Sigmoid colon (tissue), 7 donors: Measurements from ENCODE around the gene SKAP1. TPM values are rescaled to one million over a fixed set of nuclear protein-coding genes. Genes with fewer than 3 reads are reported as not detected.
A peak's percentile ranks its signal among the peaks of the same experiment; 100 is the strongest.
"Not testable (repeated sequence)": the region's sequence is repeated elsewhere in the genome, so short reads cannot be mapped to it uniquely, and the experiment has no call there.

Experiments used
- DNase-seq: peaks from one replicate; pipeline ENCODE4 v3.0.0-alpha.2; 2019
- H3K27ac ChIP-seq, 4 donors: fragments of 200-600 bp; sonication (generic); one replicate each; pipeline ENCODE4 v1.5.1; 2016 to 2019; ENCODE audit warnings: mild to moderate bottlenecking in 1 of 4
- H3K27me3 ChIP-seq, 3 donors: fragments of 200-600 bp; sonication (generic); one replicate each; pipeline ENCODE4 v1.5.1; 2019; ENCODE audit warnings: mild to moderate bottlenecking in 1 of 3
- H3K36me3 ChIP-seq, 4 donors: fragments of 200-600 bp; sonication (generic); one replicate each; pipeline ENCODE4 v1.5.1; 2016 to 2019
- H3K4me1 ChIP-seq, 4 donors: fragments of 200-600 bp; sonication (generic); one replicate each; pipeline ENCODE4 v1.5.1; 2017 to 2019
- H3K4me3 ChIP-seq, 4 donors: fragments of 200-600 bp; sonication (generic); one replicate each; pipeline ENCODE4 v1.5.1; 2017 to 2019; ENCODE audit warnings: mild to moderate bottlenecking in 2 of 4, moderate library complexity in 1 of 4
- H3K9me3 ChIP-seq, 4 donors: fragments of 200-600 bp in 3 of 4; sonication (generic) in 3 of 4; one replicate each; pipeline versions ENCODE4 v1.5.1 to v1.6.1; 2013 to 2019
- EP300 ChIP-seq, 4 donors: sonication (generic); formaldehyde crosslinking; IDR thresholded peaks; one replicate each; pipeline ENCODE4 v1.6.1; 2017; ENCODE audit warnings: antibody characterized with exemption in 4 of 4
- POLR2A ChIP-seq, 2 donors: fragments of 450-650 bp; IDR thresholded peaks; one replicate each; pipeline ENCODE4 v1.6.1; 2016; ENCODE audit warnings: antibody characterized with exemption in 2 of 2, mild to moderate bottlenecking in 2 of 2, moderate library complexity in 2 of 2
- POLR2AphosphoS5 ChIP-seq, 4 donors: sonication (generic); formaldehyde crosslinking; IDR thresholded peaks; one replicate each; pipeline ENCODE4 v1.6.1; 2017; ENCODE audit warnings: antibody characterized with exemption in 4 of 4
- WGBS, 2 donors: extraction: QIAGEN DNeasy Blood & Tissue Kit; methylation state at CpG; one replicate each; pipeline ENCODE4 v1.1.7; 2013; 5-methylcytosine and 5-hydroxymethylcytosine counted together
- intact Hi-C: fragments of 100-400 bp; cut with DNase I; formaldehyde crosslinking; loops from one replicate; pipeline ENCODE4 v1.15.1; 2023
- polyA plus RNA-seq, 3 donors: library from polyadenylated mRNA; stranded (reverse); fragments of 200-250 nt; gene quantifications; one replicate each; pipeline ENCODE4 v1.2.3, GENCODE V29; 2013
- total RNA-seq, 4 donors: library from RNA; depleted of rRNA; stranded (reverse); fragments of >200 nt; gene quantifications; one replicate each; pipeline ENCODE4 v1.1.0, GENCODE V29; 2016
- TF ChIP-seq, protein P1 (sequence below), 4 experiments: fragments of 450-650 bp in 3 of 4; fragments of 200-600 bp in 1 of 4; IDR thresholded peaks; one replicate each; pipeline ENCODE4 v1.5.1; 2016 to 2019; ENCODE audit warnings: antibody characterized with exemption in 4 of 4, mild to moderate bottlenecking in 3 of 4, moderate library complexity in 2 of 4
- donor health status: healthy with polysubstance abuse.
- donor health status: Bipolar disorder and iron deficiency.
- donor health status: healthy.

The SKAP1 gene
- total and polyA plus RNA-seq, 7 donors = 0.36 to 10.3 (median 1.4) TPM; not detected in 1

GRCh38 chr17:48246612-48247011 is 183.4 kb downstream of the SKAP1 start:
- no peak for DNase-seq
- TF ChIP-seq EP300 (IDR thresholded peaks at IDR 0.05) = no peak
- no peak for TF ChIP-seq POLR2AphosphoS5 (IDR thresholded peaks at IDR 0.05)
- TF ChIP-seq, protein P1, sequence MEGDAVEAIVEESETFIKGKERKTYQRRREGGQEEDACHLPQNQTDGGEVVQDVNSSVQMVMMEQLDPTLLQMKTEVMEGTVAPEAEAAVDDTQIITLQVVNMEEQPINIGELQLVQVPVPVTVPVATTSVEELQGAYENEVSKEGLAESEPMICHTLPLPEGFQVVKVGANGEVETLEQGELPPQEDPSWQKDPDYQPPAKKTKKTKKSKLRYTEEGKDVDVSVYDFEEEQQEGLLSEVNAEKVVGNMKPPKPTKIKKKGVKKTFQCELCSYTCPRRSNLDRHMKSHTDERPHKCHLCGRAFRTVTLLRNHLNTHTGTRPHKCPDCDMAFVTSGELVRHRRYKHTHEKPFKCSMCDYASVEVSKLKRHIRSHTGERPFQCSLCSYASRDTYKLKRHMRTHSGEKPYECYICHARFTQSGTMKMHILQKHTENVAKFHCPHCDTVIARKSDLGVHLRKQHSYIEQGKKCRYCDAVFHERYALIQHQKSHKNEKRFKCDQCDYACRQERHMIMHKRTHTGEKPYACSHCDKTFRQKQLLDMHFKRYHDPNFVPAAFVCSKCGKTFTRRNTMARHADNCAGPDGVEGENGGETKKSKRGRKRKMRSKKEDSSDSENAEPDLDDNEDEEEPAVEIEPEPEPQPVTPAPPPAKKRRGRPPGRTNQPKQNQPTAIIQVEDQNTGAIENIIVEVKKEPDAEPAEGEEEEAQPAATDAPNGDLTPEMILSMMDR (IDR thresholded peaks at IDR 0.05) = no peak
- no peak for TF ChIP-seq POLR2A (IDR thresholded peaks at IDR 0.05)
- Histone ChIP-seq H3K27ac (no peak overlapping the region), H3K9me3 (no peaks in the 10 kb centered on the region), H3K36me3 (no peaks in the 10 kb centered on the region), H3K4me3 (no peak overlapping the region), H3K27me3 (peaks cover 0 to 4% (median 0%) of the 10 kb centered on the region in 3 donors), H3K4me1 (peaks cover 0 to 4% (median 0%) of the 10 kb centered on the region in 4 donors)
- 89 to 92% methylated on average over 2 of the region's 2 CpGs for WGBS, 2 donors
- intact Hi-C loops = no loop called here

- H3K9me3 ChIP-seq, H3K4me1 ChIP-seq, H3K27ac ChIP-seq, DNase-seq, H3K36me3 ChIP-seq, H3K27me3 ChIP-seq, intact Hi-C loops, H3K4me3 ChIP-seq: not testable (repeated sequence)
- 92 to 94% methylated on average over 5 of the region's 5 CpGs for WGBS, 2 donors
Observed at GRCh38 chr17:48245465-48246033, 184.5 kb downstream of the SKAP1 start.

DNA sequence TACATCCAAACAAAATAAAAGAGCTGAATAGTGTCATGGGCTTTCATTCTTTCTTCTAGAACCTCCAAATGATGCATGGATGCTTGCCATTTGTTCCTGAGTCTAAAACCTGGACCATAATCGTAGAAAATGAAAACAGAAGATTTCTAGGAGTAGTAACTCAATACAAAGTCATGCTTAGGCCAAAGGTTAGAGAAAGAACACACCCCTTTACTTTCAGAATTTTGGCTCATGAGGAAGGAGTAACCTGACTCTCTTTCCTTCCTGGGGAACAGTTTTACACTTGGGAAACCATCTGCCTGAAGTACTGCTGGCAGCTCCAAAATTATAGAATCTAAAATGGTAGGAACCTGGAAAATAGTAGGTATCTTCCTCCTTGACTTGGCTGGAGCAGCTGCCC is 185.2 kb downstream of the SKAP1 start:
- Histone ChIP-seq H3K4me3 (no peak overlapping the region), H3K27me3 (peaks cover 0 to 4% (median 0%) of the 10 kb centered on the region in 3 donors), H3K4me1 (peaks cover 0 to 13% (median 9%) of the 10 kb centered on the region in 4 donors), H3K27ac (no peak overlapping the region), H3K36me3 (no peaks in the 10 kb centered on the region), H3K9me3 (no peaks in the 10 kb centered on the region)
- whole genome bisulfite sequencing, 2 donors = 29 to 60% methylated on average over 1 of the region's 1 CpG
- TF ChIP-seq, protein P1 (IDR thresholded peaks at IDR 0.05) = no peak
- no peak for TF ChIP-seq POLR2A (IDR thresholded peaks at IDR 0.05)
- no peak for TF ChIP-seq POLR2AphosphoS5 (IDR thresholded peaks at IDR 0.05)
- no peak for TF ChIP-seq EP300 (IDR thresholded peaks at IDR 0.05)
- intact Hi-C loops = no loop called here
- no peak for DNase-seq

- Histone ChIP-seq H3K9me3 (no peaks in the 10 kb centered on the region), H3K27me3 (peaks cover 0 to 4% (median 0%) of the 10 kb centered on the region in 3 donors), H3K36me3 (no peaks in the 10 kb centered on the region), H3K27ac (no peak overlapping the region), H3K4me3 (no peak overlapping the region), H3K4me1 (peaks cover 0 to 13% (median 9%) of the 10 kb centered on the region in 4 donors)
- DNase-seq = no peak
- TF ChIP-seq POLR2AphosphoS5 (IDR thresholded peaks at IDR 0.05) (no peak), EP300 (IDR thresholded peaks at IDR 0.05) (no peak), POLR2A (IDR thresholded peaks at IDR 0.05) (no peak)
- TF ChIP-seq, protein P1 (IDR thresholded peaks at IDR 0.05) = no peak
- WGBS, 2 donors = 8 to 22% methylated on average over 3 of the region's 3 CpGs
- intact Hi-C loops = no loop called here
Observed at GRCh38 chr17:48244121-48244711, 185.8 kb downstream of the SKAP1 start.

- peaks cover 0 to 13% (median 9%) of the 10 kb centered on the region in 4 donors for H3K4me1 ChIP-seq
- no peaks in the 10 kb centered on the region for H3K9me3 ChIP-seq
- DNase-seq = no peak
- H3K27me3 ChIP-seq = peaks cover 0 to 4% (median 0%) of the 10 kb centered on the region in 3 donors
- intact Hi-C loops = no loop called here
- WGBS, 2 donors = 76 to 80% methylated on average over 7 of the region's 7 CpGs
- H3K4me3 ChIP-seq = no peak overlapping the region
- no peaks in the 10 kb centered on the region for H3K36me3 ChIP-seq
- peak overlapping the region in 1 of 4 donors; percentile 32 for H3K27ac ChIP-seq
- TF ChIP-seq POLR2A (IDR thresholded peaks at IDR 0.05) (no peak), EP300 (IDR thresholded peaks at IDR 0.05) (no peak), POLR2AphosphoS5 (IDR thresholded peaks at IDR 0.05) (no peak)
- TF ChIP-seq, protein P1 (IDR thresholded peaks at IDR 0.05) = no peak
Observed at GRCh38 chr17:48241770-48242497, 188.1 kb downstream of the SKAP1 start.
